ENCODE data around the gene AFF3. TPM values are rescaled to one million over a fixed set of nuclear protein-coding genes. Genes with fewer than 3 reads are reported as not detected.

Gene AFF3
- total RNA-seq, 1 experiment from 2014 or later = not detected

GRCh38 chr2:99886418-99886817 lies 256.0 kb downstream of the AFF3 start:
- CTCF ChIA-PET = no interaction called here
- peaks cover 6% of the 10 kb centered on the region for H3K27me3 ChIP-seq (replicated peaks; ENCODE audit: insufficient read depth, low read depth, low read length, poor library complexity)
- H3K36me3 ChIP-seq (ENCODE audit: insufficient read depth, low read length, poor library complexity, severe bottlenecking) = no peaks in the 10 kb centered on the region

GRCh38 chr2:99883358-99883757 lies 259.0 kb downstream of the AFF3 start:
- DNase-seq (ENCODE audit: low spot score) = no peak
- H3K36me3 ChIP-seq (ENCODE audit: insufficient read depth, low read length, poor library complexity, severe bottlenecking) = no peaks in the 10 kb centered on the region
- intact Hi-C loops (cut with micrococcal nuclease; ENCODE audit: unreplicated experiment) = no loop called here
- CTCF ChIA-PET = no interaction called here
- no TSS peak for BruUV-seq (replicated peaks)
- no peak overlapping the region for H3K27ac ChIP-seq (ENCODE audit: low read depth, low read length, poor library complexity, severe bottlenecking)
- TF ChIP-seq CTCF (conservative IDR thresholded peaks at IDR 0.05; ENCODE audit: low read depth, low read length) (no peak), EZH2 (IDR thresholded peaks at IDR 0.05; ENCODE audit: borderline replicate concordance, low read depth, low read length, poor library complexity, severe bottlenecking) (no peak)
- no peak overlapping the region for H3K4me3 ChIP-seq (ENCODE audit: low read depth, low read length, poor library complexity, severe bottlenecking)
- POLR2A ChIA-PET (ENCODE audit: low non-redundant PET) = no interaction called here
- peaks cover 6% of the 10 kb centered on the region for H3K27me3 ChIP-seq (replicated peaks; ENCODE audit: insufficient read depth, low read depth, low read length, poor library complexity)
- peaks cover 16% of the 10 kb centered on the region for H3K4me1 ChIP-seq (ENCODE audit: insufficient read depth, low read length, poor library complexity, severe bottlenecking)
- no peaks in the 10 kb centered on the region for H3K9me3 ChIP-seq (ENCODE audit: low read depth, low read length, poor library complexity, severe bottlenecking)

More at GRCh38 chr2:99886418-99886817, 256.0 kb downstream of the AFF3 start:
- Histone ChIP-seq H3K27ac (ENCODE audit: low read depth, low read length, poor library complexity, severe bottlenecking) (no peak overlapping the region), H3K4me1 (ENCODE audit: insufficient read depth, low read length, poor library complexity, severe bottlenecking) (peaks cover 14% of the 10 kb centered on the region), H3K9me3 (ENCODE audit: low read depth, low read length, poor library complexity, severe bottlenecking) (no peaks in the 10 kb centered on the region), H3K4me3 (ENCODE audit: low read depth, low read length, poor library complexity, severe bottlenecking) (no peak overlapping the region)
- POLR2A ChIA-PET (ENCODE audit: low non-redundant PET) = no interaction called here
- DNase-seq (ENCODE audit: low spot score) = no peak
- intact Hi-C loops (cut with micrococcal nuclease; ENCODE audit: unreplicated experiment) = no loop called here
- no TSS peak for BruUV-seq (replicated peaks)
- TF ChIP-seq EZH2 (IDR thresholded peaks at IDR 0.05; ENCODE audit: borderline replicate concordance, low read depth, low read length, poor library complexity, severe bottlenecking) = no peak
- TF ChIP-seq CTCF (conservative IDR thresholded peaks at IDR 0.05; ENCODE audit: low read depth, low read length) = no peak

GRCh38 chr2:99881901-99882591 lies 260.3 kb downstream of the AFF3 start:
- intact Hi-C loops (cut with micrococcal nuclease; ENCODE audit: unreplicated experiment) = no loop called here

More at GRCh38 chr2:99881901-99882591, 260.3 kb downstream of the AFF3 start:
- Histone ChIP-seq H3K9me3 (ENCODE audit: low read depth, low read length, poor library complexity, severe bottlenecking) (no peaks in the 10 kb centered on the region), H3K4me3 (ENCODE audit: low read depth, low read length, poor library complexity, severe bottlenecking) (no peak overlapping the region), H3K27ac (ENCODE audit: low read depth, low read length, poor library complexity, severe bottlenecking) (no peak overlapping the region), H3K4me1 (ENCODE audit: insufficient read depth, low read length, poor library complexity, severe bottlenecking) (peaks cover 16% of the 10 kb centered on the region), H3K27me3 (replicated peaks; ENCODE audit: insufficient read depth, low read depth, low read length, poor library complexity) (peaks cover 5% of the 10 kb centered on the region), H3K36me3 (ENCODE audit: insufficient read depth, low read length, poor library complexity, severe bottlenecking) (no peaks in the 10 kb centered on the region)
- no TSS peak for BruUV-seq (replicated peaks)
- DNase-seq (ENCODE audit: low spot score) = peak; percentile 67
- ChIA-PET CTCF (no interaction called here), POLR2A (ENCODE audit: low non-redundant PET) (no interaction called here)
- TF ChIP-seq CTCF (conservative IDR thresholded peaks at IDR 0.05; ENCODE audit: low read depth, low read length) = no peak
- TF ChIP-seq EZH2 (IDR thresholded peaks at IDR 0.05; ENCODE audit: borderline replicate concordance, low read depth, low read length, poor library complexity, severe bottlenecking) = no peak

All from A673 (cell line).